GM23338 (cell line): ENCODE results near the gene CDK11A. TPM values are rescaled to one million over a fixed set of nuclear protein-coding genes. Genes with fewer than 3 reads are reported as not detected.

Experiments used
- ATAC-seq: fragments of 200-7000 bp; cut with Tn5 transposase; 3 replicates; pipeline ENCODE4 v1.9.1; 2020
- DNase-seq: peaks from one replicate; pipeline ENCODE4 v3.0.0-alpha.2; 2015; ENCODE audit warnings: low spot score
- H2AFZ ChIP-seq: fragments of 200-600 bp; sonication (generic); 2 replicates; pipeline ENCODE4 v1.8.0; 2016; ENCODE audit warnings: antibody characterized with exemption, mild to moderate bottlenecking, moderate library complexity
- H3F3A ChIP-seq: fragments of 200-600 bp; sonication (generic); replicated peaks from 2 replicates; pipeline ENCODE4 v1.8.0; 2017; ENCODE audit warnings: antibody characterized with exemption, mixed run types, low read depth
- H3K27ac ChIP-seq: fragments of 200-600 bp; sonication (generic); 2 replicates; pipeline ENCODE4 v1.6.1; 2016; ENCODE audit warnings: low read depth
- H3K27me3 ChIP-seq: fragments of 200-600 bp; sonication (generic); 2 replicates; pipeline ENCODE4 v1.8.0; 2016; ENCODE audit warnings: mild to moderate bottlenecking, mixed run types, moderate library complexity; ENCODE audit not compliant: insufficient read depth
- H3K36me3 ChIP-seq: fragments of 200-600 bp; sonication (generic); 2 replicates; pipeline ENCODE4 v1.8.0; 2016; ENCODE audit warnings: mild to moderate bottlenecking; ENCODE audit not compliant: insufficient read depth
- H3K4me1 ChIP-seq: fragments of 200-600 bp; sonication (generic); 2 replicates; pipeline ENCODE4 v1.8.0; 2016; ENCODE audit warnings: mild to moderate bottlenecking, moderate library complexity; ENCODE audit not compliant: insufficient read depth
- H3K4me2 ChIP-seq: fragments of 200-600 bp; sonication (generic); 2 replicates; pipeline ENCODE4 v1.7.1; 2017; ENCODE audit warnings: mixed run types
- H3K4me3 ChIP-seq: fragments of 200-600 bp; sonication (generic); 2 replicates; pipeline ENCODE4 v1.6.1; 2016; ENCODE audit warnings: mixed run types
- H3K79me2 ChIP-seq: fragments of 200-600 bp; sonication (generic); replicated peaks from 2 replicates; pipeline ENCODE4 v1.8.0; 2017; ENCODE audit warnings: mild to moderate bottlenecking; ENCODE audit not compliant: insufficient read depth
- H3K9me2 ChIP-seq: fragments of 200-600 bp; sonication (generic); 2 replicates; pipeline ENCODE4 v1.8.0; 2017; ENCODE audit not compliant: insufficient read depth
- H4K20me1 ChIP-seq: fragments of 200-600 bp; sonication (generic); replicated peaks from 2 replicates; pipeline ENCODE4 v1.8.0; 2017; ENCODE audit warnings: mild to moderate bottlenecking; ENCODE audit not compliant: insufficient read depth
- H3K27ac Mint-ChIP-seq: 2 replicates; pipeline ENCODE4 v1.8.0; 2020; ENCODE audit warnings: inconsistent platforms, mild to moderate bottlenecking, moderate library complexity, mixed read lengths
- H3K27me3 Mint-ChIP-seq: 3 replicates; pipeline ENCODE4 v1.8.0; 2022; ENCODE audit warnings: low read depth, mild to moderate bottlenecking, moderate library complexity, mixed read lengths, inconsistent platforms; ENCODE audit not compliant: insufficient read depth, poor library complexity
- H3K36me3 Mint-ChIP-seq: 3 replicates; pipeline ENCODE4 v1.8.0; 2021; ENCODE audit warnings: low read depth, mild to moderate bottlenecking, inconsistent platforms, moderate library complexity, mixed read lengths
- H3K4me1 Mint-ChIP-seq: 3 replicates; pipeline ENCODE4 v1.8.0; 2020; ENCODE audit warnings: mild to moderate bottlenecking, inconsistent platforms, mixed read lengths
- H3K4me3 Mint-ChIP-seq: 3 replicates; pipeline ENCODE4 v1.8.0; 2021; ENCODE audit warnings: moderate library complexity, mild to moderate bottlenecking, inconsistent platforms, mixed read lengths
- H3K9me3 Mint-ChIP-seq: 3 replicates; pipeline ENCODE4 v1.8.0; 2020; ENCODE audit warnings: moderate library complexity, mild to moderate bottlenecking, inconsistent platforms, mixed read lengths
- CREB1 ChIP-seq: fragments of 250-450 bp; sonication (Bioruptor Pico); IDR thresholded peaks from 2 replicates; pipeline ENCODE4 v1.5.0; 2020; ENCODE audit warnings: low read depth, mild to moderate bottlenecking, moderate library complexity
- CTCF ChIP-seq, 2 experiments: fragments of 200-600 bp in 1 of 2; sonication (generic) in 1 of 2; conservative IDR thresholded peaks; 2 replicates each; pipeline versions ENCODE4 v1.5.1 to v1.6.1; 2016 to 2017; ENCODE audit warnings: antibody characterized with exemption in 2 of 2, low read depth in 2 of 2, mild to moderate bottlenecking in 2 of 2, moderate library complexity in 1 of 2
- EZH2 ChIP-seq: fragments of 200-600 bp; sonication (generic); IDR thresholded peaks from one replicate; pipeline ENCODE4 v1.8.0; 2017; ENCODE audit warnings: antibody characterized with exemption, mild to moderate bottlenecking, low read depth; ENCODE audit not compliant: unreplicated experiment
- JUNB ChIP-seq: IDR thresholded peaks from one replicate; pipeline ENCODE4 v1.6.1; 2016; ENCODE audit warnings: antibody characterized with exemption; ENCODE audit not compliant: unreplicated experiment
- POLR2AphosphoS5 ChIP-seq: IDR thresholded peaks from 2 replicates; pipeline ENCODE4 v1.6.1; 2016; ENCODE audit warnings: antibody characterized with exemption, low read depth
- REST ChIP-seq: IDR thresholded peaks from one replicate; pipeline ENCODE4 v1.6.1; 2018; ENCODE audit warnings: antibody characterized with exemption; ENCODE audit not compliant: unreplicated experiment
- STAT1 ChIP-seq: IDR thresholded peaks from one replicate; pipeline ENCODE4 v1.6.1; 2016; ENCODE audit warnings: antibody characterized with exemption; ENCODE audit not compliant: unreplicated experiment
- ZNF462 ChIP-seq: fragments of 250-450 bp; sonication (Bioruptor Pico); IDR thresholded peaks from 2 replicates; pipeline ENCODE4 v1.5.0; 2020; ENCODE audit warnings: mild to moderate bottlenecking, moderate library complexity
- polyA plus RNA-seq: library from polyadenylated mRNA; unstranded; fragments of >200 nt; fragmentation: Nextera tagmentation; extraction: Ambion mirVana; gene quantifications from 2 replicates; pipeline ENCODE4 v1.2.1, GENCODE V29; 2016
- total RNA-seq: library from RNA; depleted of rRNA; stranded (reverse); fragments of >200 nt; shearing (Covaris generic); gene quantifications from 2 replicates; pipeline ENCODE4 v1.2.3, GENCODE V29; 2014

The CDK11A gene
- total and polyA plus RNA-seq, 2 experiments from 2014 or later: 22.8 to 72.6 TPM

- no peak for TF ChIP-seq STAT1
- no peak for TF ChIP-seq CTCF (conservative IDR thresholded peaks at IDR 0.05; ENCODE audit: low read depth in 2 of 2)
- no peak for TF ChIP-seq REST
- no peak for TF ChIP-seq JUNB
- no peak for TF ChIP-seq CREB1
- no peak for TF ChIP-seq EZH2
- no peak for TF ChIP-seq POLR2AphosphoS5
These were observed 49.7 kb upstream of the CDK11A start (continued) for GRCh38 chr1:1773874-1774273.

- Mint-ChIP-seq H3K9me3 (peaks cover 11% of the 10 kb centered on the region), H3K27ac (no peak overlapping the region), H3K4me1 (peaks cover 9% of the 10 kb centered on the region), H3K36me3 (peaks cover 71% of the 10 kb centered on the region), H3K4me3 (no peak overlapping the region), H3K27me3 (peaks cover 5% of the 10 kb centered on the region)
- H3K9me2 ChIP-seq: no peaks in the 10 kb centered on the region
- no peak overlapping the region for H3K4me3 ChIP-seq
- H2AFZ ChIP-seq: no peak overlapping the region
- peaks cover 10% of the 10 kb centered on the region; the same call in 1 of the 2 replicates for H3K36me3 ChIP-seq
- no peak for ATAC-seq
- no peak overlapping the region for H3K27ac ChIP-seq
- no peaks in the 10 kb centered on the region for H3K27me3 ChIP-seq
- H4K20me1 ChIP-seq: peaks cover 45% of the 10 kb centered on the region
- peaks cover 6% of the 10 kb centered on the region; the same call in 1 of the 2 replicates for H3F3A ChIP-seq
- H3K4me2 ChIP-seq: no peak overlapping the region
- no peaks in the 10 kb centered on the region; the same call in 1 of the 2 replicates for H3K4me1 ChIP-seq
- no peak for TF ChIP-seq EZH2
- H3K79me2 ChIP-seq: peaks cover 100% of the 10 kb centered on the region
- no peak for DNase-seq
These were observed 46.9 kb upstream of the CDK11A start for GRCh38 chr1:1771096-1771495.

- ATAC-seq (no peak), DNase-seq (no peak)
- no peaks in the 10 kb centered on the region for H3K4me1 Mint-ChIP-seq
- H3K4me3 ChIP-seq: no peak overlapping the region
- no peak overlapping the region for H3K4me2 ChIP-seq
- H3K4me1 ChIP-seq: no peaks in the 10 kb centered on the region
- H3K36me3 Mint-ChIP-seq: peaks cover 66% of the 10 kb centered on the region
- no peak overlapping the region for H2AFZ ChIP-seq
- H3K9me2 ChIP-seq: no peaks in the 10 kb centered on the region
- no peaks in the 10 kb centered on the region for H3F3A ChIP-seq
- H3K27ac ChIP-seq: no peak overlapping the region
- H3K9me3 Mint-ChIP-seq: peaks cover 11% of the 10 kb centered on the region
- H3K27ac Mint-ChIP-seq: no peak overlapping the region
- peaks cover 100% of the 10 kb centered on the region for H3K79me2 ChIP-seq
- H3K27me3 ChIP-seq: no peaks in the 10 kb centered on the region
- H3K36me3 ChIP-seq: peaks cover 10% of the 10 kb centered on the region; the same call in 1 of the 2 replicates
- H3K4me3 Mint-ChIP-seq: no peak overlapping the region
- H3K27me3 Mint-ChIP-seq: peaks cover 4% of the 10 kb centered on the region
- peaks cover 35% of the 10 kb centered on the region for H4K20me1 ChIP-seq
- TF ChIP-seq ZNF462: no peak
These were observed 45.9 kb upstream of the CDK11A start for GRCh38 chr1:1770102-1770501.
